Activated CD8-positive, alpha-beta memory T cell treated with anti-CD3 and anti-CD28 coated beads for 48 hours (primary cell): ENCODE data around the gene LEMD1.
A peak's percentile ranks its signal among the peaks of the same experiment; 100 is the strongest.

Experiments used
- DNase-seq, 3 experiments: peaks; one replicate each; pipeline ENCODE4 v3.0.0-alpha.2; 2020; ENCODE audit warnings: low read depth in 2 of 3, low spot score in 2 of 3

LEMD1 gene

DNA sequence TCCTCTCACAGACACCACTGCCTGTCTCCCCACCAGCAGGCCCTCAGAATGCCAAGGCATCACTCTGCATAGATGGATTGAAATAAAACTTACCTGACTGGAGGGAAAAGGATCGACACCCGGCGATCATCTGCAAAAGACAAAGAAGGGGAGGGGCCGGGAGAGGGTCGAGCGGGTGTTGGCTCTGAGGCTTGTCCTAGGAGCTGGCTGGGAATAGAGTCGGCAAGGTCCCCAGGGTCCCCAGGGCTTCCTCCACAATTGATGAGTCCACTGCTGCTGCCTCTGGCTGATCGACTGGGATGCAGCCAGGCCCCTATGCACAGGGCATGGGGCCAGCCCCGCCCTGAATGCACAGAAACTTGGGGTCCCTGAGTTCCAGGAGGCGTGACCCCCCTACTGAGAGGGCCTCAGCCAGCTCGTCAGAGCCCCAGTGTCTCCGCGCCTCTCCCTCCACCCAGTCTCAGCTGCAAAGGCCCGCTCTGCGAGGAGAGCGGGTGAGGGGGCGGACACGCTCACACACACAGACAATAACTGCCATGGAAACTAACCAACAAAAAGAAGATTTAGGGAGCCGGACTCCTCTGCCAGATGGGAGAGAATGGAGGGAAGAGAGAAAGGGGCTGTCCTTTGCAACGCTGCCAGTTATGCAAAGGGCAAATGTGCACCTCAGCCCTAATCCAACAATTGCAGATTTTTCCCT is 65.3 kb downstream of the LEMD1 start, which contains the start of gene KLHDC8A:
TSS of gene KLHDC8A (minus strand) at position 483 of the 700 bp plus-strand sequence. CDS start 13,318 bp downstream, outside the sequence.
- no peak for DNase-seq

DNA sequence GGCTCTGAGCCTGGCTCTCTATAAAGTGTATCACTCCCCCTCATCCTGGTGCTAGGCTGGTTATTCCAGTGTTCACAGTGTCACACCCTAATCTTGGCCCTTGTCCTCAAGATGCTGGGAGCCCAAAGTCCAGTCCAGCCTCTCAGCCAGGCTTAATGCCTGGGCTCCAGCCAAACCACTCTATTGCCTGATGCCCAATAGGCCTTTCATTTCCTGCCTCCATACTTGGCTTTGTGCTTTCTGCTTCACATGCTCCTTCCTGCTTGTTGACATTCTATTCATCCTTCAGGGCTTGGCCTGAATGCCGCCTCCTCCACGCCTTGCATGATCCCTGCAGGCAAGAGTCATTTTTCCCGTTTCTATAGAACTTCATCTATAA is 66.8 kb downstream of the LEMD1 start:
- no peak for DNase-seq

DNA sequence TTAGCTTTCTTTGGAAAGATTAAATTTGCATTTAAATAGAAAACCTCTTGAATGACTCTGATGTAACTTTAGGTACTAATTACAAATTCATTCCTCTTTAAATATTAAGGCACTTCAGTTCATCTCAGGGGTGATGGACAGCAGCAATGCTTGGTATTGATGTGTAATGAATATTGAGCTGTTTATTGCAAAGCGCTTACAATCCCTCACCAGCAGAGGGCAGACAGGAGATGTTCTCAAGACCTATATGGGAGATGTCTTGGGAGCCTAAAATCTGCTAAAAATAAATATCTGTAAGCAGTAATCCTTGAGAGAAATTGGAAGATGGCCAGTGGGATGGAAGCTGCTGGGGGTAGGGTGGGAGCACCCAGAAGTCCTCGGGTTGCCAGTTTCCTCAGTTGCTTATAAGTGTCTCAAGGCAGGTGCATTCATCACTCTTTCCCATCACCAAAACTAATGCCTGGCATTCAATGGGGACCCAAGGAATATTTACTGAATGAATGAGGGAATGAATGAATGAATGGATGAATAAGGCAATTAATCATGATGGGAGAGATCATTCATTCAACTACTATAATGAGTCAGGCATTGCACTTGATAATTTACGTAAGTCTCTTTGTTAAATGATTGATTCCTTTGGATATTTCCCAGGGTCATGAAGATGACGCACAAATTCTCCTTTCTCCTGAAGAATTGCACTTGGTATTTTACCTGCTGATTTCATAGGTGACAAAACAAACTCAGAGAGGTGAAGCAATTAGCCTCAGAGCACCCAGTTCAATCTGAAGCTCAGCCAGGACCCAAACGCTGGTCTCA is 67.4 kb downstream of the LEMD1 start:
- DNase-seq: peak in 1 of 3 experiments; percentile 19

DNA sequence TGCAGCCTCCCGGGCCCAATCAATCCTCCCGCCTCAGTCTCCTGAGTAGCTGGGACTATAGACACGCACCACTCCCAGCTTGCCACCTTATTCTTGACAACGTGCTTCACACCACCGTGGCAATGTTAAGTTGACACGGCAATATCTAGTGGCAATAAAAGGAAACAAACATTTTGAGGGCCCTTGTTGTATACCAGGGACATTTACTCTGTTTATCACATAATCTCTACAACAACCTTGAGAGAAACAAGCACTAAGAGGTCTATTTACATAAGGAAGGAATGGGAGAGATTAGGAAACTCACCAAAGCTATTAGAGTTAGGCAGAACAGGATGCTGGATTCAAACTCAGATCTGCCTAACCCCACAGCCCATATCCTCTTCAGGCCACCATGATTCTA is 68.2 kb downstream of the LEMD1 start:
- DNase-seq: no peak

DNA sequence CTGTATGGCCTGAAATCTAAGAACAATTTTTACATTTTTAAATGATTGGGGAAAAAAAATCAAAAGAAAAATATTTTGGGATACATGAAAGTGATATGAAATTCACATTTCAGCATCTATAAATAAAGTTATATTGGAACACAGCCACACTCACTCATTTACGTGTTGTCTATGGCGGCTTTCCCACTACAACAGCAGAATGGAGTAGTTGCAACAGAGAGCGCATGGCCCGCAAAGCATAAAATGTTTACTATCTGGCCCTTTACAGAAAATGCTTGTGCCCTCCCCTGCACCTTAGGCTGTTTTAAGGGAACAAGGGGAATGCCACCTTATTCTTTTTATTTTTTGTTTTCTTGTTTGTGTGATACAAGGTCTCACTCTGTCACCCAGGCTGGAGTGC is 68.7 kb downstream of the LEMD1 start:
- no peak for DNase-seq

DNA sequence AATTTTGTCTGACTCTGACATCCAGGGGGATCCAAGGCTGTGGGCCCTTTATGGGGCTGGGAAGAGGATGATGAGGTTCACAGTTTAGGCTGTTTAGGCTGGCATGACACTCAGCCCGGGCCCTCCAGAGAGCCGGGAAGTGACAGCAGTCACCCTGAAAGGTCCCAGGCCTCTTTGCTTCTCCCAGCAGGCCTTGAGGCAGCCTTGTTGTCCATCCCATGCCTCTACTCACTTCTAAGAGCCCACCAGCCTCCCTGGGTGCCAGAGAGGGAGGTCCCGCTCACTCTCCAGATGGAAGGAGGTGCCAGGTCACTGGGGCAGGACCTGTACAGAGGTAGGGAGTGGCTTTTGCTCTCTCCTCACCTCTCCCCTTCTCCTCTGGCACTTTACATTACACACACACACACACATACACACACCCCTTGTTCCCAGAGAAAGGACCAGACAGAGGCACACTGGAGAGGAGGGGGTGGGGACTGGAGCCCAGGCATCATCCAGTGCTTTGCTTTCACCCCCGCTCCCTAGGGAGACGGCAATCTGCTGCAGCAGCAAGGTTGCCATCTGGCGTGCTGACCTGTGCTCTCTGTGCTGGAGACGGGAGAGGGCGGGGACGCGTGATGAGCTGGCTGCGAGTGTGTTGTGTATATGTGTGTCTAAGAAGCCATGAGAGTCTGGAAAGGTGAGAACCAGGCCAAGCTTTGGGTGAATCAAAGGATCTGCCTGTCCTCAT is 69.7 kb downstream of the LEMD1 start:
- no peak for DNase-seq

DNA sequence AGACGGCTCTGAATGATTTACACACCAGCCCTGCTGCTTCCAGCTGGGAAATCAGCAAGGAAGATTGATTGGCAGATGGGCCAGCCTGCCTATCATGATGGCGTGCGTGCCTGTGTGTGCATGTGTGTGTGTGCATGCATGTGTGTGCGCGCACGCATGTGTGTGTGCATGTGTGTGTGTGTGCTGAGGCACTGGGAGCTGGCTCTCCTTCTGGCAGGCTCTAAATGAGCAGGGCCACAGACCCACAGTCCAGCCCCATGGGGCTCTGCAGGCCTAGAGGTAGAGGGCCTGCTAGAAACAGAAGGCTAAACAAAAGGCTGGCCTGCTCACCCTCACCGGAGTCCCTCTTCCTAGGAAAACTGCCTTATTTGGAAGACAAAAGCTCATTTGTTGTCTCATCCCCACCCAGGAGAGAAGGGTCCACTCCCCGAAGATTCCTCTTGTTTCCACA is 71.1 kb downstream of the LEMD1 start:
- no peak for DNase-seq

DNA sequence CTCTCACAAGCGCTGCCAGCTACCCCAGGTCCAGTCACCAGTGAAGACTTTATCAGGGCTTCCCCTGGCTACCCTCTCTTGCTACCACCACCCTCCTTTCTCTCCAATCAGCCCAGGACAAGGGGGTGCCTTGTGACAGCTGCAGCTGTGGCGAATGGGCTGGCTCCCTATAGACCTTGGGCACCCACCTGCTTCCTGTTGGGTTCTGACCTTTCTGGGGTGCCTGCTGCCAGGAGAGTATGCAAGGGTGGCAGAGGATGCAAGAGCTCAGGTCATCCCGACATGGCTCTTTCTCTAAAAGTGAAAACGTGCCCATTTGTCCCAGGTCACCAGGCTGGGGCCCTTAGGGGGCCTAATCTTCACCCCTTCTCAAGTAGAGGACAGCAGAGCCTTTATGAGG is 71.7 kb downstream of the LEMD1 start:
- no peak for DNase-seq

DNA sequence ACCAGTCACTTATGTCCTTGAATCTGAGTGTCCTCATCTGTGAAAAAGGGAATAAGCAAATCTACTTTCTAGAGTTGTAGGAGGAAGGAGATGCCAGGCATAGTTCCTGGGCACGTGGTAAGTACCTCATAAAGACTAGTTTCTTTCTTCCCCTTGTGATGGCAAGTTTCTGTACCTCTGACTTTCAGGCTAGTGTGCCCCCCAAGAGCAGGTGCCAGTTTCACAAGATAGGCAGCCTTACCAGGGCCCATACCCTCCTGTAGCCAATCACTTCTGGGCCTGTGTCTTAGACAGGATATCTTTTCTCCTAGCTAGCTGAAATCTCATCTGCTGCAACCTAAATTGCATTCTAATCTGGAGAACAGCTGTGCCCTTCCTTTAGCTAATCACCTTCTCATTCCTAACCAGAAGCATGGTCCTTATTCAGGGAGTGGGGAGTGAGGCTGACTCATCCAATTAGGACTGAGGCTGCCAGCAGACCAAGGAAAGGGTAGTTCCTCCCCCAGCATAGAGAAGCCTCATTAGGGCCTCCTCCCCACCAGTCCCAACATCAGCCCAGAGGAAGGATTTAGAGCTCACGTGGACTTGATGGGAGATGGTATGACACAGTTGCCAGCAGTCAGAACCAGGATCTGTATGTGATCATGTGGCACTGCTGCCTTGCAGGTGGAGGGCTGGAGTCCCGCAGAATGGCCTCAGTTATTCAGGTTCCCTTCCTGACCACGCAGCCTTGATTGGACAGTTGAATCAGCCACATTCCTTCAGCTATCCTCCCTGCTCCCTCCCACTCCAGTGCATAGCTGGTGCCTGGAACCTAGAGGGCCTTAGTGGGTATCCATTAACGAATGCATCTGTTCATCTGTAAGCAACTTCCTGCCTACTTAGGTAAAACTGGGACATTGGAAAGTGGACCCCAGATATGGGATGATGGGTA is 73.0 kb downstream of the LEMD1 start:
- DNase-seq: no peak

DNA sequence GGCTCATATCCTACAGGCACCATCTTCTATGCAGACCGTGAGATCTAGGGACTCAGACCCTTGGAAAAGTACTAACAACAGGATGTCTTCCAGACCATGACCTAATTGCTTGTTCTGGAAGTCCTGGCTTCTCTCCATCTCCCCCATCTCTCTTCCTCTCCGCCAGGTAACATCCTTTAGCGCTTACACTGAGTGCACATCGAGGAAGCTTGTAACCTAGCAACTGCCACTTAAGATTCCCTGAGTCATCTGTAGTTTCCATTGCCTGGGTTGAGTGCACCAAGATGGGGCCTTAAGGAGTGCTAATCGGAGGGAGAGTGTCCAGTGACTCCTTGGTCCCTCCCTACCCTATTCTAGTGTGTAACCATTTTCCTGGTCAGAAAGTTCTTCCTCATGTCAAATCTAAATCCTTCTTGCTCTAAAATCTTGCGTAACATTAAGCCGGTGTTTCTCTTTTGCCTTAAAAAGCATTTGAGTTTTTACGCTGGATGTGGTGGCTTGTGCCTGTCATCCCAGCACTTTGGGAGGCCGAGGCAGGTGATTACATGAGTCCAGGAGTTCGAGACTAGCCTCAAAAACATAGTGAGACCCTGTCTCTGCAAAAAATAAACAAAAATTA is 74.8 kb downstream of the LEMD1 start:
- no peak for DNase-seq

DNA sequence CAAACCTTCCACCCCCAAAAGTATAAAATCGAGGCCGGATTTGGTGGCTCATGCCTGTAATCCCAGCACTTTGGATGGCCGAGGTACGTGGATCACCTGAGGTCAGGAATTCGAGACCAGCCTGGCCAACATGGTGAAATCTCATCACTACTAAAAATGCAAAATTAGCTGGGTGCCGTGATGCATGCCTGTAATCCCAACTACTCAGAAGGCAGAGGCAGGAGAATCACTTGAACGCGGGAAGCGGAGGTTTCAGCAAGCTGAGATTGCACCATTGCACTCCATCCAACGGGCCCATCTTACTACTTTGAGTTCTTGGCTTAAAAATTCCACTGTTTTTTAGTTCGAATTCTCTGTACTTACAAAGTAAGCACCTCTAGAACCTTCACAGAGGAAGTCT is 76.1 kb downstream of the LEMD1 start:
- no peak for DNase-seq

DNA sequence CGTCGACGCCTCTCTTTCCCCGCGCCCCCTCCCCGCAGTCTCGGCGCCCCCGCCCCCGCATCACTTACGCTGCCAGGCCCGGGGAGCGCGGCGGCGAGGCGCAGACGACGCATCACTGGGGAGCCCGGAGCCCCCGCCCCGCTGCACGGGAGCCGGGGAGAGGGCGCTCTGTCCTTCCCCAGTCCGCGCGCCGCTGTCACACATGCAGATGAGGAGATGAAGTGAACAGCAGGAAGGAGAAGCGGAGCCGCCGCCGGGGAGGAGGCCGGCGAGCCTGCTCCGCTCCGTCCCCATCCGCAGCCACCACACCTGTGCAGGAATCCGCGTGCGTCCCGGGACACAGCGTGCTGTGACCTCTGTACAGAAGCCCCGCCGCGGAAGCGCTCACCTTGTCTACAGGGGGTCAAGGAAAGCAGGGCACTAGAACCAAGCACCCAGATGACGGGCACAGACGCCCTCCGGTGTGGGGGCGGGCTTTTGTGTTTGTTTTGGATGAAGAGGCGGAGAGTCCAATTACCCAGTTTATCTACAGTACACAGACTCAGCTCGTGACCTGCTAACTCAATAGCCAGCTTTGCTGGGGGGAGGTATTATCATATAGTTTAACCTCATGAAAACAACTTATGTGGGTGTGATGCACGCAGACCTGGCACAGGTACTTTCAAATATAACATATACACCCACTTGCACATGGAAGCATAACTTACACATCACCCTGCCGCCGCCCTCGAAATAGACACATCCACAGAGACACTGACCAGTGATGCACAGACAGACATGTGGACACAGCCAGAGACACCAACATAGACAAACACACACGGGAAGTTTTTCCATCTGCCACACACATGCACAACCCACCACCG is 77.6 kb downstream of the LEMD1 start:
- no peak for DNase-seq

DNA sequence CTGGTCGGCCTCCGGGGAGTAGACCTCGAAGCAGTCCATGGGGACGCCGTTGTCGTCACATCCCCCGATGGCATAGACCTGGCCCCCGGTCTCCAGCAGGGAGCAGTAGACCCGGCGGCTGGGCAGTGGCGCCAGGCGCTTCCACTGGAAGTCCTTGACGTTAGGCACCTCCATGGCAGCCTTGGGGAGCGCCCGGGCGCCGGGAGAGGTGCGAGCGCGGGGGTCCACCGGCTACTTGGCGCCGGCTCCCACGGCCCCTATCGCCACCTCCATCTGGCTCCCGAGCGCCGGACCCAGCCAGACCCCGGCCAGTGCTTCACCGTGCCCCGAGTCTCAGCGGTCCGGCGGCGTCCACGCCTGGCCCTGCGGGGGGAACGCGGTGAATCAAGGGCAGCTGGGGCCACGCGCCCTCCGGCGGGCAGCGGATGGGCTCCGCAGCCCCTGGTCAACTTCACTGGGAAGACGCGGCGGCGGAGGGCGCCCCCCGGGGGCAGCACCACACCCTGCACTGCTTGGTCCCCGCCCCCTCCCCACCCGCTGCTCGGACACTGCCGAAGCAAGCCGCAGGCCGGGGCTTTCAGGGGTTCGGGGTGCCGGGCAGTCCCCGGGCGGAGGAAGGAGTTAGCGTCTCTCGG is 78.3 kb downstream of the LEMD1 start:
- DNase-seq: no peak

DNA sequence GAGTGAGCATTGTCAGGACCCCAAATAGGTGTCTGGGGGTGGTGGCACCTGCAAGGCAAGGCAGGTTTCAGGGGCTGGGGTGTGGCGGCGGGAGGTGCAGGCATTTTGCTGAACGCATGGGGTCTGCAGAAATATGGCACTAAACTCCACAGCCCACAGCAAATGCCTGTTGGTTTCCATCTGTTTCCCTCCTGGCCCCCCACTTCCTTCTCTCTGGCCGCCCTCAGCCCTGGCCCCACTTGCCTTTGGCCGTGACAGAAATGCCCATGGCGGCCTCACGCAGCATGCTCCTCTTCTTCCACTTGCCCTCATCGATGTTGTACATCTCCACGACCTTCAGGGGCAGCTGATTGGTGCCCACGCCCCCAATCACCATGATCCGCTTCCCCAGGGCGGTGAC is 78.9 kb downstream of the LEMD1 start:
- DNase-seq: no peak

DNA sequence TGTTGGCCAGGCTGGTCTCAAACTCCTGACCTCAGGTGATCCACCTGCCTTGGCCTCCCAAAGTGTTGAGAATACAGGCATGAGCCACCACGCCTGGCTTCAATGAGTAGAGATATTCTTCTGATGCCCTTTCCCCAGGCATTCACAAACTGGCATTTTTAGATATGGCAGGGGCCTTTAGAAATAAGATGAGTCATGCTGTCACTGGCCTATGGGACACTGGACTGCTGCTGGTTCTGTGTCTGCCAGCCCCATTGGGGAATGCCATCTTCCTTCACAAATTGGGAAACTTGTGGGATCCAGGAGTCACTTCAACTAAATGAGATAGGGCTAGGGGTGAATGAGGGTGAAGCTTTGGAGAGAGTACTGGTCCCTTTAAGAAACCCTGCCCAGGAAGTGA is 81.2 kb downstream of the LEMD1 start:
- DNase-seq: no peak

DNA sequence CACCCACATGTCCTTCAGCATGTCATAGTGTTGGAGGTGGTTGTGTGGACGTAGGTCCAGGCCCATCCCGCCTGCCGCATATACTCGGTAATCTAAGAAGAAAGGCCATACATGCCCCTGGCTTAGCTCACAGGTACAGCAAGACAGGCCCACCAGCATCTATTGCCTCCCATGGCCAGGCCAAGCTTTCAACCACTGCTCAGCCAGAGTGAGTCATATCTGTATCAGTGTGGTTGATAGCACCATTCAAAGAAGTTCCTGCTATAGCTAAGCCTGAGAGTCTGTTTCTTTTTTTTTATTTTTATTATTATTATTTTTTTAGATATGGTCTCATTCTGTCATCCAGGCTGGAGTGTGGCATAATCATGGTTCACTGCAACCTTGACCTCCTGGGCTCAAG is 82.1 kb downstream of the LEMD1 start:
- DNase-seq: no peak

DNA sequence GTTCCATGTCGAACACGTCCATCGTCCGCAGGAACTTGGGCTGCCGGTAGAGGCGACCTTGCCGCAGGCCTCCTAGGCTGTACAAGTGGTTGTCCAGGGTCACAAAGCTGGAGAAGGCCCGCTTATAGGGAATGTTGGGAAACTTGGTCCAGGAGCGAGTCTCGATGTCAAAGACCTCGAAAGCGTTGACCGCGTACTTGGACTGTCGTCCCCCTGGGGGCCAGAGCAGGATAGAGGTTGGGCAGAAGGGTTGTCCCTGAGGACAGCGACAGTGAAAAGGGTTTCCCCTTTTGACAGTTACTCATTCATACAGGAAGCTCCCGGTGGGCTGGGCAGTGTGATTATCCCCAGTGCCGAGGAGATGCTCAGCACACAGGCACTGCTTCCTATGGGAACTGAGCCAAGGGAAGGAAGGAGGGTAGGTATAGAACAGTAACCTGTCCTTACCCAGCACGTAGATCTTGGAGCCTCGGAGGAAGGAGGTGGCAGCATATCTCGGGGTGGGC is 82.6 kb downstream of the LEMD1 start:
- no peak for DNase-seq

DNA sequence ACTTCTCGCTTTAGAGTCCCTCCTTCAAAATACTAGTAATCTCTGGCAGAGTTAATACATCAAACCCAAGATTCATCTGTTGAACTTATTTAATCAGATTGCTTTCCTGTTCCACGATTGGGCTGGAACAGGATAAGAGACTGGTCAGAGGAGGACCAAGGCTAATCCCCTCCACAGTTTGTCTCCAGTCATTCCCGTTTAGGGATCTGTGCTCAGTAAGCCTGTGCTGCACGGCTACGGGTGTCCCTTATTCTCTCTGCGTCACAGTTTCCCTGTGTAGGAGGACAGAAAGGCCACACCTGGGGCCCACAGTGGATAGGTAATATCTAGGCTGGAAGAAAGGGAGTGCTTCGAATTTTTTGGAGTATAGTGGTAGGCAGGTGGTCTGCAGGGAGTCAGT is 83.8 kb downstream of the LEMD1 start:
- DNase-seq: no peak

DNA sequence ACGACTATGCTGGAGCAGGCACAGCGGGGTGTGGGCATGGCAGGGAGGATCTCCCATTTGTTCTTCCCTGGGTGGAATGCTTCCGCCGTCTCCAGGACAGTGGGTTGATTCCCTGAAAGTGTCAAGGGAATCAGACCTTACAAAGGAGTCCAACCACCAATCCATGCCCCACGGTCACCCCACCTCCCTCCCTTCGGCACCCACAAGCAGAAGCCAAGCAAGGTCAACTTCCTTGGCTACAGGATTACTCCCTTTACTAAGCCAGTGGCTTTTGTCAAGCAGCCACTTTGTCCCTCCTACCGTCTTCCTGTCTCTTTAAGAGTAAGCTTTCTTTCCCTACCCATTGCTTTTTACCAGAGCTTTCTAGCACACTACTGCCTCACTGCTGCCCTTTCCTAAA is 84.4 kb downstream of the LEMD1 start:
- DNase-seq: no peak
